Astrocyte (in vitro differentiated cells and primary cell): ENCODE results near the gene C1orf35. TPM values are rescaled to one million over a fixed set of nuclear protein-coding genes. Genes with fewer than 3 reads are reported as not detected.

Experiments
- DNase-seq: peaks from one replicate; pipeline ENCODE4 v3.0.0-alpha.2; 2010; ENCODE audit warnings: low read depth
- FAIRE-seq: peaks from 2 replicates; lab custom pipeline; 2011; peaks lifted over from hg19 to GRCh38; lab: Jason Lieb, UNC
- H2AFZ ChIP-seq: 2 replicates; pipeline ENCODE4 v1.6.0; 2012; ENCODE audit warnings: low read depth, low read length, inconsistent platforms
- H3K27ac ChIP-seq: 2 replicates; pipeline ENCODE4 v1.5.1; 2011; ENCODE audit warnings: low read depth, low read length, inconsistent platforms
- H3K27me3 ChIP-seq: 2 replicates; pipeline ENCODE4 v1.6.0; 2011; ENCODE audit warnings: low read length, inconsistent platforms; ENCODE audit not compliant: insufficient read depth
- H3K36me3 ChIP-seq: 2 replicates; pipeline ENCODE4 v1.5.1; 2011; ENCODE audit warnings: low read length, inconsistent platforms; ENCODE audit not compliant: insufficient read depth
- H3K4me1 ChIP-seq: 2 replicates; pipeline ENCODE4 v1.5.1; 2011; ENCODE audit warnings: low read length, inconsistent platforms; ENCODE audit not compliant: insufficient read depth
- H3K4me2 ChIP-seq: 2 replicates; pipeline ENCODE4 v1.6.0; 2012; ENCODE audit warnings: low read length, inconsistent platforms
- H3K4me3 ChIP-seq: 2 replicates; pipeline ENCODE4 v1.5.1; 2011; ENCODE audit warnings: low read depth, mild to moderate bottlenecking, low read length, inconsistent platforms; ENCODE audit not compliant: insufficient read depth
- H3K79me2 ChIP-seq: 2 replicates; pipeline ENCODE4 v1.6.0; 2012; ENCODE audit warnings: mild to moderate bottlenecking, low read length, inconsistent platforms; ENCODE audit not compliant: insufficient read depth
- H3K9ac ChIP-seq: 2 replicates; pipeline ENCODE4 v1.6.0; 2012; ENCODE audit warnings: mild to moderate bottlenecking, low read length, inconsistent platforms
- H3K9me3 ChIP-seq: 2 replicates; pipeline ENCODE4 v1.5.1; 2012; ENCODE audit warnings: low read depth, mild to moderate bottlenecking, low read length, inconsistent platforms; ENCODE audit not compliant: insufficient read depth
- H4K20me1 ChIP-seq: 2 replicates; pipeline ENCODE4 v1.6.0; 2012; ENCODE audit warnings: low read length, inconsistent platforms; ENCODE audit not compliant: insufficient read depth
- H3K27ac Mint-ChIP-seq: one replicate; pipeline ENCODE4 v1.8.0; 2021; ENCODE audit warnings: mild to moderate bottlenecking, mixed read lengths; ENCODE audit not compliant: unreplicated experiment
- H3K27me3 Mint-ChIP-seq: one replicate; pipeline ENCODE4 v1.8.0; 2021; ENCODE audit warnings: low read depth, mixed read lengths; ENCODE audit not compliant: unreplicated experiment
- H3K36me3 Mint-ChIP-seq: one replicate; pipeline ENCODE4 v1.8.0; 2021; ENCODE audit warnings: low read depth, mixed read lengths; ENCODE audit not compliant: unreplicated experiment
- H3K4me1 Mint-ChIP-seq: one replicate; pipeline ENCODE4 v1.8.0; 2021; ENCODE audit warnings: low read depth, mixed read lengths; ENCODE audit not compliant: unreplicated experiment
- H3K4me3 Mint-ChIP-seq: one replicate; pipeline ENCODE4 v1.8.0; 2021; ENCODE audit warnings: mild to moderate bottlenecking, moderate library complexity, mixed read lengths; ENCODE audit not compliant: unreplicated experiment
- H3K9me3 Mint-ChIP-seq: one replicate; pipeline ENCODE4 v1.8.0; 2021; ENCODE audit warnings: mild to moderate bottlenecking, mixed read lengths; ENCODE audit not compliant: unreplicated experiment
- EZH2 ChIP-seq: IDR thresholded peaks from 2 replicates; pipeline ENCODE4 v1.6.1; 2012; ENCODE audit warnings: mild to moderate bottlenecking, low read length, inconsistent platforms; ENCODE audit not compliant: insufficient read depth
- total RNA-seq: library from RNA; stranded (reverse); gene quantifications from 2 replicates; pipeline ENCODE4 v1.2.1, GENCODE V29; 2021
- TF ChIP-seq, protein P1 (sequence below): IDR thresholded peaks from 2 replicates; pipeline ENCODE4 v1.5.1; 2011; ENCODE audit warnings: low read depth, mild to moderate bottlenecking, inconsistent platforms, low read length, moderate library complexity; ENCODE audit not compliant: insufficient read depth

The C1orf35 gene
- total RNA-seq, 1 donor from 2014 or later: 21.8 TPM

- TF ChIP-seq, protein P1, sequence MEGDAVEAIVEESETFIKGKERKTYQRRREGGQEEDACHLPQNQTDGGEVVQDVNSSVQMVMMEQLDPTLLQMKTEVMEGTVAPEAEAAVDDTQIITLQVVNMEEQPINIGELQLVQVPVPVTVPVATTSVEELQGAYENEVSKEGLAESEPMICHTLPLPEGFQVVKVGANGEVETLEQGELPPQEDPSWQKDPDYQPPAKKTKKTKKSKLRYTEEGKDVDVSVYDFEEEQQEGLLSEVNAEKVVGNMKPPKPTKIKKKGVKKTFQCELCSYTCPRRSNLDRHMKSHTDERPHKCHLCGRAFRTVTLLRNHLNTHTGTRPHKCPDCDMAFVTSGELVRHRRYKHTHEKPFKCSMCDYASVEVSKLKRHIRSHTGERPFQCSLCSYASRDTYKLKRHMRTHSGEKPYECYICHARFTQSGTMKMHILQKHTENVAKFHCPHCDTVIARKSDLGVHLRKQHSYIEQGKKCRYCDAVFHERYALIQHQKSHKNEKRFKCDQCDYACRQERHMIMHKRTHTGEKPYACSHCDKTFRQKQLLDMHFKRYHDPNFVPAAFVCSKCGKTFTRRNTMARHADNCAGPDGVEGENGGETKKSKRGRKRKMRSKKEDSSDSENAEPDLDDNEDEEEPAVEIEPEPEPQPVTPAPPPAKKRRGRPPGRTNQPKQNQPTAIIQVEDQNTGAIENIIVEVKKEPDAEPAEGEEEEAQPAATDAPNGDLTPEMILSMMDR: no peak
- TF ChIP-seq EZH2: no peak
- H3K4me2 ChIP-seq: no peak overlapping the region
- no peak for DNase-seq
- FAIRE-seq: no peak
- peaks cover 7% of the 10 kb centered on the region for H3K4me1 Mint-ChIP-seq
- no peaks in the 10 kb centered on the region for H3K9me3 Mint-ChIP-seq
- H3K27me3 ChIP-seq: no peaks in the 10 kb centered on the region
- H3K4me3 ChIP-seq: no peak overlapping the region
- peaks cover 4% of the 10 kb centered on the region for H3K36me3 Mint-ChIP-seq
- H3K27ac ChIP-seq: no peak overlapping the region
- H3K4me1 ChIP-seq: peaks cover 14% of the 10 kb centered on the region
- no peaks in the 10 kb centered on the region for H3K9me3 ChIP-seq
- H4K20me1 ChIP-seq: peaks cover 3% of the 10 kb centered on the region
- no peak overlapping the region for H2AFZ ChIP-seq
- no peaks in the 10 kb centered on the region for H3K36me3 ChIP-seq
- peaks cover 41% of the 10 kb centered on the region for H3K79me2 ChIP-seq
- no peak overlapping the region for H3K27ac Mint-ChIP-seq
- no peak overlapping the region for H3K4me3 Mint-ChIP-seq
- H3K9ac ChIP-seq: no peak overlapping the region
- H3K27me3 Mint-ChIP-seq: no peaks in the 10 kb centered on the region
Observed at GRCh38 chr1:228106800-228107054, 3.6 kb upstream of the C1orf35 start.

DNA sequence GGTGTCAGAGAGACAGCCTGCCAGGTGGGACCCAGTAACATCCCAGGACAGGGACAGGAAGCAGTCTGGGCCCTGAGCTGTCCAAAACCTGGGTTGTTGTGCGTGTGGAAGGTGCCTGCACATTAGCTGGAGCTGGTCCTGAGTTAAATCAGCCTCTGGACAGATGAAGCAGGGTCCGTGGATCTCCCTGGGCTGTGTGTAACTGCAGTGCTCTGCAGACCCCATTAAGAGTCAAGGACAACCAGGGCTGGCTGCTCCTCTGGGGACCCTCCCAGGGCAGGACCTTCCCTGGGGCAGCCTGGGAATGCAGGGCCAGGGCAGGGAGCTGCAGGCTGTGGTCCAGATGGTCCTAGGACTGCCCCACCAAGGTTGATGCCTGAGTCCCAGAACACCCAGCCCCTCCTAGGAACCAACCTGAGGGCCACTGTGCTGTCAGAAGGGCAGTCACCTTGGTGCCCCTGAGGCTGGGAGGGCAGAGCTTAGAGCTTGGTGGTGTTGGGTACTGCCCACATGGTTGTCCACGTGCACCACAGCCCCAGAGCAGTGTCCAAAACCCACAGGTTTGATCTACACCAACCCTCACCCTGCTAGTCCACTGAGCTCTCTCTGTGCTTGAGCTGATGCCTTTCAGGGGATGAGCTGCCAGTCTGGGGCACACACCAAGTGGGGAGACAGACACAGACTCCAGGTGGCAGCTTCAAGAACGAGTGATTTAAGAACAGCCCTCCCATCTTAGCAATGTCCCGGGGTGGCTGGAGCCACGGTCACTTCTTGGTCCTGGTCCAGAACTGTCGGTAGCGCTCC lies 3.1 kb upstream of the C1orf35 start:
- no peaks in the 10 kb centered on the region for H3K27me3 Mint-ChIP-seq
- FAIRE-seq: no peak

More for the DNA sequence above, 3.1 kb upstream of the C1orf35 start:
- peaks cover 45% of the 10 kb centered on the region for H3K79me2 ChIP-seq
- H3K4me1 ChIP-seq: peaks cover 14% of the 10 kb centered on the region
- H3K27ac Mint-ChIP-seq: no peak overlapping the region
- no peaks in the 10 kb centered on the region for H3K9me3 ChIP-seq
- H3K4me3 Mint-ChIP-seq: no peak overlapping the region
- H3K9ac ChIP-seq: no peak overlapping the region
- H3K9me3 Mint-ChIP-seq: no peaks in the 10 kb centered on the region
- no peaks in the 10 kb centered on the region for H3K36me3 ChIP-seq
- H4K20me1 ChIP-seq: peaks cover 8% of the 10 kb centered on the region
- H3K27ac ChIP-seq: no peak overlapping the region
- DNase-seq: no peak
- peaks cover 6% of the 10 kb centered on the region for H3K36me3 Mint-ChIP-seq
- TF ChIP-seq, protein P1: no peak
- no peak for TF ChIP-seq EZH2
- no peaks in the 10 kb centered on the region for H3K27me3 ChIP-seq
- H3K4me1 Mint-ChIP-seq: peaks cover 12% of the 10 kb centered on the region
- H3K4me3 ChIP-seq: no peak overlapping the region
- H2AFZ ChIP-seq: no peak overlapping the region
- H3K4me2 ChIP-seq: no peak overlapping the region
